OCI-LY1 (cell line): ENCODE results near the gene SH3PXD2A.

Source experiments
- H2AFZ ChIP-seq: fragments of 200-600 bp; sonication (generic), shearing (Covaris generic); 2 replicates; pipeline ENCODE4 v1.6.0; 2014; ENCODE audit warnings: antibody characterized with exemption, mild to moderate bottlenecking, low read length
- H3F3A ChIP-seq: fragments of 200-600 bp; sonication (generic), shearing (Covaris generic); 2 replicates; pipeline ENCODE4 v1.6.0; 2014; ENCODE audit warnings: mild to moderate bottlenecking, antibody characterized with exemption, low read length, moderate library complexity; ENCODE audit not compliant: insufficient read depth
- H3K27ac ChIP-seq: fragments of 200-600 bp; sonication (generic); 2 replicates; pipeline ENCODE4 v1.5.1; 2014; ENCODE audit warnings: low read length, mixed run types, mild to moderate bottlenecking, low read depth; ENCODE audit not compliant: poor library complexity, severe bottlenecking
- H3K27me3 ChIP-seq: fragments of 200-600 bp; sonication (generic); 2 replicates; pipeline ENCODE4 v1.6.0; 2014; ENCODE audit warnings: antibody characterized with exemption, mild to moderate bottlenecking, low read length, moderate library complexity; ENCODE audit not compliant: insufficient read depth
- H3K36me3 ChIP-seq: fragments of 200-600 bp; sonication (generic); 2 replicates; pipeline ENCODE4 v1.6.1; 2014; ENCODE audit warnings: mild to moderate bottlenecking, antibody characterized with exemption, low read length, moderate library complexity, mixed read lengths; ENCODE audit not compliant: insufficient read depth
- H3K4me1 ChIP-seq: fragments of 200-600 bp; sonication (generic); 2 replicates; pipeline ENCODE4 v1.5.1; 2014; ENCODE audit warnings: mild to moderate bottlenecking, low read length, moderate library complexity; ENCODE audit not compliant: insufficient read depth, severe bottlenecking
- H3K4me2 ChIP-seq: fragments of 200-600 bp; sonication (generic), shearing (Covaris generic); 2 replicates; pipeline ENCODE4 v1.6.1; 2014; ENCODE audit warnings: low read length
- H3K4me3 ChIP-seq: fragments of 200-600 bp; sonication (generic); 2 replicates; pipeline ENCODE4 v1.5.1; 2014; ENCODE audit warnings: low read length, low read depth, mild to moderate bottlenecking, mixed read lengths; ENCODE audit not compliant: poor library complexity, severe bottlenecking
- H3K79me2 ChIP-seq: fragments of 200-600 bp; shearing (Covaris generic); 2 replicates; pipeline ENCODE4 v1.6.1; 2016; ENCODE audit warnings: mixed run types, low read length, mixed read lengths; ENCODE audit not compliant: insufficient read depth
- H3K9ac ChIP-seq: fragments of 200-600 bp; sonication (generic), shearing (Covaris generic); 2 replicates; pipeline ENCODE4 v1.6.1; 2014; ENCODE audit warnings: mild to moderate bottlenecking, low read length, mixed read lengths
- H3K9me2 ChIP-seq: fragments of 200-600 bp; sonication (generic), shearing (Covaris generic); 2 replicates; pipeline ENCODE4 v1.6.1; 2014; ENCODE audit warnings: low read depth, mild to moderate bottlenecking, low read length, mixed read lengths
- H3K9me3 ChIP-seq: fragments of 200-600 bp; shearing (Covaris generic); 2 replicates; pipeline ENCODE4 v1.6.1; 2014; ENCODE audit warnings: low read length, mixed read lengths
- H4K20me1 ChIP-seq: fragments of 200-600 bp; sonication (generic), shearing (Covaris generic); 2 replicates; pipeline ENCODE4 v1.6.0; 2016; ENCODE audit warnings: mild to moderate bottlenecking, low read length; ENCODE audit not compliant: insufficient read depth
- CTCF ChIP-seq: fragments of 200-600 bp; sonication (generic), shearing (Covaris generic); IDR thresholded peaks from 2 replicates; pipeline ENCODE4 v1.5.1; 2017; ENCODE audit warnings: mild to moderate bottlenecking, antibody characterized with exemption, low read length, moderate library complexity, mixed read lengths
- EZH2 ChIP-seq: fragments of 200-600 bp; sonication (generic), shearing (Covaris generic); IDR thresholded peaks from 2 replicates; pipeline ENCODE4 v1.8.0; 2017; ENCODE audit warnings: borderline replicate concordance, mixed run types, mild to moderate bottlenecking, antibody characterized with exemption, low read length, moderate library complexity, mixed read lengths

SH3PXD2A gene

GRCh38 chr10:103729851-103730250 is 125.5 kb downstream of the SH3PXD2A start:
- TF ChIP-seq EZH2 (no peak), CTCF (no peak)

GRCh38 chr10:103727991-103728689 is 127.2 kb downstream of the SH3PXD2A start:
- Histone ChIP-seq H3K79me2 (no peaks in the 10 kb centered on the region), H3K9me2 (no peaks in the 10 kb centered on the region), H3K4me2 (no peak overlapping the region), H3K27me3 (no peaks in the 10 kb centered on the region), H3K4me3 (no peak overlapping the region), H4K20me1 (no peaks in the 10 kb centered on the region), H3K4me1 (no peaks in the 10 kb centered on the region), H2AFZ (no peak overlapping the region), H3K27ac (no peak overlapping the region), H3K36me3 (no peaks in the 10 kb centered on the region), H3K9me3 (no peaks in the 10 kb centered on the region), H3K9ac (no peak overlapping the region), H3F3A (no peaks in the 10 kb centered on the region)
- no peak for TF ChIP-seq CTCF
- no peak for TF ChIP-seq EZH2

More at GRCh38 chr10:103729851-103730250, 125.5 kb downstream of the SH3PXD2A start:
- no peaks in the 10 kb centered on the region for H3K36me3 ChIP-seq
- H3K27ac ChIP-seq: no peak overlapping the region
- H3K9me2 ChIP-seq: no peaks in the 10 kb centered on the region
- no peaks in the 10 kb centered on the region for H3K27me3 ChIP-seq
- no peaks in the 10 kb centered on the region for H3K4me1 ChIP-seq
- no peaks in the 10 kb centered on the region for H4K20me1 ChIP-seq
- H3F3A ChIP-seq: no peaks in the 10 kb centered on the region
- H2AFZ ChIP-seq: no peak overlapping the region
- no peaks in the 10 kb centered on the region for H3K79me2 ChIP-seq
- no peak overlapping the region for H3K9ac ChIP-seq
- H3K4me2 ChIP-seq: no peak overlapping the region
- H3K9me3 ChIP-seq: no peaks in the 10 kb centered on the region
- no peak overlapping the region for H3K4me3 ChIP-seq

GRCh38 chr10:103727546-103727963 is 127.8 kb downstream of the SH3PXD2A start:
- no peaks in the 10 kb centered on the region for H4K20me1 ChIP-seq
- H3K9ac ChIP-seq: no peak overlapping the region
- H3K27me3 ChIP-seq: no peaks in the 10 kb centered on the region
- H3K4me2 ChIP-seq: no peak overlapping the region
- H3K9me3 ChIP-seq: no peaks in the 10 kb centered on the region
- no peak overlapping the region for H3K27ac ChIP-seq
- H2AFZ ChIP-seq: no peak overlapping the region
- no peaks in the 10 kb centered on the region for H3K36me3 ChIP-seq
- no peaks in the 10 kb centered on the region for H3K79me2 ChIP-seq
- H3F3A ChIP-seq: no peaks in the 10 kb centered on the region
- no peak overlapping the region for H3K4me3 ChIP-seq
- no peaks in the 10 kb centered on the region for H3K9me2 ChIP-seq
- TF ChIP-seq EZH2: no peak
- H3K4me1 ChIP-seq: no peaks in the 10 kb centered on the region

GRCh38 chr10:103726637-103727036 is 128.7 kb downstream of the SH3PXD2A start:
- Histone ChIP-seq H3F3A (no peaks in the 10 kb centered on the region), H3K36me3 (no peaks in the 10 kb centered on the region), H3K9me2 (no peaks in the 10 kb centered on the region), H2AFZ (no peak overlapping the region), H3K79me2 (no peaks in the 10 kb centered on the region), H3K9ac (no peak overlapping the region), H3K27ac (no peak overlapping the region), H3K27me3 (no peaks in the 10 kb centered on the region), H3K4me2 (no peak overlapping the region), H3K4me3 (no peak overlapping the region), H4K20me1 (no peaks in the 10 kb centered on the region), H3K9me3 (no peaks in the 10 kb centered on the region), H3K4me1 (no peaks in the 10 kb centered on the region)
- TF ChIP-seq CTCF (no peak), EZH2 (no peak)
